A549 (cell line): ENCODE results near the gene ZNF324.

Experiments used
- CEBPB ChIP-seq, 2 experiments: fragments of >200 bp in 1 of 2; sonication (Bioruptor Twin) in 1 of 2; formaldehyde crosslinking in 1 of 2; IDR thresholded peaks; 2 replicates each; pipeline ENCODE4 v1.6.1; 2012 to 2016
- RFX5 ChIP-seq: fragments of 450-650 bp; IDR thresholded peaks from 2 replicates; pipeline ENCODE4 v1.7.1; 2014; ENCODE audit warnings: antibody characterized with exemption, mild to moderate bottlenecking, moderate library complexity
- TF ChIP-seq, protein P1 (sequence below): fragments of >200 bp; sonication (Bioruptor Twin); formaldehyde crosslinking; IDR thresholded peaks from 3 replicates; pipeline ENCODE4 v1.5.1; 2016
- TF ChIP-seq, protein P2 (sequence below): fragments of 250-450 bp; sonication (Bioruptor Pico); IDR thresholded peaks from 2 replicates; pipeline ENCODE4 v1.5.0; 2021; ENCODE audit warnings: mild to moderate bottlenecking, moderate library complexity, borderline replicate concordance

DNA sequence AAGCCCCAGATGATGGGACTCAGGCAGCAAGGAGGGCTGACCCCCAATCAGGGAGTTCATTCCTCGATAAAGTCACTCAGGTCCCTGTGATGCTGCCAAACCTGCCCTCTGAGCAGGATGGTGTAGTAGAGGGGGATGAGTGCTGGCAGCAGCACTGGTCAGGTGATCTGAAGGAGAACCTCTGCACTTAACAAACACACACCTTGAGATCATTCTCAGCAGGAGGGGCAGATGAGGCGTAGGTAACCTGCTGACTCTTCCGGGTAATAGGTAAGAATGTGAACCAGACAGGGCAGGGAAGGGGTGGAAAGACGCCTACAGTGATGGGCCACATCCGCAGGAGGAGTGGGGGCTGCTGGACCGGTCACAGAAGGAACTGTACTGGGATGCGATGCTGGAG is 12.4 kb downstream of the ZNF324 start:
- TF ChIP-seq, protein P1, sequence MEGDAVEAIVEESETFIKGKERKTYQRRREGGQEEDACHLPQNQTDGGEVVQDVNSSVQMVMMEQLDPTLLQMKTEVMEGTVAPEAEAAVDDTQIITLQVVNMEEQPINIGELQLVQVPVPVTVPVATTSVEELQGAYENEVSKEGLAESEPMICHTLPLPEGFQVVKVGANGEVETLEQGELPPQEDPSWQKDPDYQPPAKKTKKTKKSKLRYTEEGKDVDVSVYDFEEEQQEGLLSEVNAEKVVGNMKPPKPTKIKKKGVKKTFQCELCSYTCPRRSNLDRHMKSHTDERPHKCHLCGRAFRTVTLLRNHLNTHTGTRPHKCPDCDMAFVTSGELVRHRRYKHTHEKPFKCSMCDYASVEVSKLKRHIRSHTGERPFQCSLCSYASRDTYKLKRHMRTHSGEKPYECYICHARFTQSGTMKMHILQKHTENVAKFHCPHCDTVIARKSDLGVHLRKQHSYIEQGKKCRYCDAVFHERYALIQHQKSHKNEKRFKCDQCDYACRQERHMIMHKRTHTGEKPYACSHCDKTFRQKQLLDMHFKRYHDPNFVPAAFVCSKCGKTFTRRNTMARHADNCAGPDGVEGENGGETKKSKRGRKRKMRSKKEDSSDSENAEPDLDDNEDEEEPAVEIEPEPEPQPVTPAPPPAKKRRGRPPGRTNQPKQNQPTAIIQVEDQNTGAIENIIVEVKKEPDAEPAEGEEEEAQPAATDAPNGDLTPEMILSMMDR, result no peak
- no peak for TF ChIP-seq RFX5
- TF ChIP-seq, protein P2, sequence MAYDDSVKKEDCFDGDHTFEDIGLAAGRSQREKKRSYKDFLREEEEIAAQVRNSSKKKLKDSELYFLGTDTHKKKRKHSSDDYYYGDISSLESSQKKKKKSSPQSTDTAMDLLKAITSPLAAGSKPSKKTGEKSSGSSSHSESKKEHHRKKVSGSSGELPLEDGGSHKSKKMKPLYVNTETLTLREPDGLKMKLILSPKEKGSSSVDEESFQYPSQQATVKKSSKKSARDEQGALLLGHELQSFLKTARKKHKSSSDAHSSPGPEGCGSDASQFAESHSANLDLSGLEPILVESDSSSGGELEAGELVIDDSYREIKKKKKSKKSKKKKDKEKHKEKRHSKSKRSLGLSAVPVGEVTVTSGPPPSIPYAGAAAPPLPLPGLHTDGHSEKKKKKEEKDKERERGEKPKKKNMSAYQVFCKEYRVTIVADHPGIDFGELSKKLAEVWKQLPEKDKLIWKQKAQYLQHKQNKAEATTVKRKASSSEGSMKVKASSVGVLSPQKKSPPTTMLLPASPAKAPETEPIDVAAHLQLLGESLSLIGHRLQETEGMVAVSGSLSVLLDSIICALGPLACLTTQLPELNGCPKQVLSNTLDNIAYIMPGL (CRISPR knock-in tag), result no peak
- TF ChIP-seq CEBPB (IDR thresholded peaks at IDR 0.05), result no peak
